Panc1 (cell line): ENCODE data around the gene MOG. TPM values are rescaled to one million over a fixed set of nuclear protein-coding genes. Genes with fewer than 3 reads are reported as not detected.

Source experiments
- ATAC-seq: fragments of 200-7000 bp; cut with Tn5 transposase; 2 replicates; pipeline ENCODE4 v1.9.1; 2020; ENCODE audit warnings: mild to moderate bottlenecking, moderate library complexity
- BruUV-seq: library from RNA; stranded (reverse); fragments of 400-500 nt; replicated peaks from 2 replicates; lab custom pipeline; 2021; lab: Mats Ljungman, UMichigan
- CTCF ChIA-PET: fragments of 300-600 bp; sonication (Branson Sonifier 250); formaldehyde crosslinking; loops from one replicate; lab custom pipeline; 2022; ENCODE audit warnings: antibody characterized with exemption; lab: Charles Lee
- POLR2A ChIA-PET: fragments of 300-600 bp; sonication (Branson Sonifier 250); formaldehyde crosslinking; loops from one replicate; lab custom pipeline; 2022; ENCODE audit warnings: antibody characterized with exemption; lab: Charles Lee
- DNase-seq: peaks from one replicate; pipeline ENCODE4 v3.0.0-alpha.2; 2010; ENCODE audit warnings: low read depth, low spot score
- H3K27ac ChIP-seq: 2 replicates; pipeline ENCODE4 v1.5.1; 2011; ENCODE audit warnings: mild to moderate bottlenecking, low read length, inconsistent platforms
- H3K27me3 ChIP-seq: fragments of 200-500 bp; sonication (Bioruptor generic); 2 replicates; pipeline ENCODE4 v1.6.0; 2014; ENCODE audit warnings: low read length, inconsistent platforms; ENCODE audit not compliant: control insufficient read depth, insufficient read depth
- H3K36me3 ChIP-seq: fragments of 200-500 bp; sonication (Bioruptor generic); 2 replicates; pipeline ENCODE4 v1.5.1; 2014; ENCODE audit warnings: inconsistent platforms, mild to moderate bottlenecking, low read length, moderate library complexity; ENCODE audit not compliant: control insufficient read depth, insufficient read depth
- H3K4me1 ChIP-seq: 2 replicates; pipeline ENCODE4 v1.5.1; 2011; ENCODE audit warnings: inconsistent platforms, mild to moderate bottlenecking, low read length, moderate library complexity; ENCODE audit not compliant: control insufficient read depth, insufficient read depth
- H3K4me3 ChIP-seq, 2 experiments: 2 replicates each; pipeline ENCODE4 v1.5.1; 2011 to 2012; ENCODE audit warnings: low read depth in 2 of 2, low read length in 2 of 2, mild to moderate bottlenecking in 2 of 2, inconsistent platforms in 1 of 2, moderate library complexity in 1 of 2
- H3K9me3 ChIP-seq: fragments of 200-500 bp; sonication (Bioruptor generic); 2 replicates; pipeline ENCODE4 v1.5.1; 2014; ENCODE audit warnings: low read depth, mild to moderate bottlenecking, inconsistent platforms, low read length, moderate library complexity; ENCODE audit not compliant: control insufficient read depth, insufficient read depth
- CTCF ChIP-seq: fragments of 450-650 bp; IDR thresholded peaks from 2 replicates; pipeline ENCODE4 v1.5.1; 2017; ENCODE audit warnings: mild to moderate bottlenecking
- POLR2AphosphoS5 ChIP-seq: IDR thresholded peaks from 2 replicates; pipeline ENCODE4 v1.6.1; 2012; ENCODE audit warnings: mild to moderate bottlenecking, low read depth, low read length, moderate library complexity
- SIN3A ChIP-seq: IDR thresholded peaks from 2 replicates; pipeline ENCODE4 v1.6.1; 2012; ENCODE audit warnings: low read depth, mild to moderate bottlenecking, low read length, moderate library complexity, borderline replicate concordance; ENCODE audit not compliant: insufficient read depth
- TCF7L2 ChIP-seq: IDR thresholded peaks from 2 replicates; pipeline ENCODE4 v1.6.1; 2011; ENCODE audit warnings: mild to moderate bottlenecking, low read depth, low read length, inconsistent platforms
- in situ Hi-C: cut with HindIII; loops from 2 replicates; pipeline ENCODE4 v1.10.0; 2016; ENCODE audit warnings: low sequenced_read_pairs, low pct_unique_long_range_greater_than_20kb
- intact Hi-C: fragments of 100-400 bp; cut with micrococcal nuclease; formaldehyde crosslinking; loops from one replicate; pipeline ENCODE4 v1.10.0; 2022; ENCODE audit not compliant: unreplicated experiment
- total RNA-seq: library from RNA; stranded (reverse); gene quantifications from one replicate; pipeline ENCODE4 v1.2.1, GENCODE V29; 2021; ENCODE audit not compliant: unreplicated experiment
- TF ChIP-seq, protein P1 (sequence below), 2 experiments: IDR thresholded peaks; 2 replicates each; pipeline ENCODE4 v1.6.1; 2011 to 2012; ENCODE audit warnings: low read depth in 2 of 2, control low read depth in 1 of 2, low read length in 1 of 2, mild to moderate bottlenecking in 1 of 2, moderate library complexity in 1 of 2; ENCODE audit not compliant: insufficient read depth in 1 of 2

The MOG gene
- total RNA-seq, 1 experiment from 2014 or later, result not detected

- Histone ChIP-seq H3K4me1 (no peaks in the 10 kb centered on the region), H3K4me3 (no peak overlapping the region), H3K9me3 (no peaks in the 10 kb centered on the region), H3K27ac (no peak overlapping the region), H3K36me3 (no peaks in the 10 kb centered on the region), H3K27me3 (peaks cover 18% of the 10 kb centered on the region)
- POLR2A ChIA-PET, result no interaction called here
- no TSS peak for BruUV-seq
- TF ChIP-seq, protein P1, sequence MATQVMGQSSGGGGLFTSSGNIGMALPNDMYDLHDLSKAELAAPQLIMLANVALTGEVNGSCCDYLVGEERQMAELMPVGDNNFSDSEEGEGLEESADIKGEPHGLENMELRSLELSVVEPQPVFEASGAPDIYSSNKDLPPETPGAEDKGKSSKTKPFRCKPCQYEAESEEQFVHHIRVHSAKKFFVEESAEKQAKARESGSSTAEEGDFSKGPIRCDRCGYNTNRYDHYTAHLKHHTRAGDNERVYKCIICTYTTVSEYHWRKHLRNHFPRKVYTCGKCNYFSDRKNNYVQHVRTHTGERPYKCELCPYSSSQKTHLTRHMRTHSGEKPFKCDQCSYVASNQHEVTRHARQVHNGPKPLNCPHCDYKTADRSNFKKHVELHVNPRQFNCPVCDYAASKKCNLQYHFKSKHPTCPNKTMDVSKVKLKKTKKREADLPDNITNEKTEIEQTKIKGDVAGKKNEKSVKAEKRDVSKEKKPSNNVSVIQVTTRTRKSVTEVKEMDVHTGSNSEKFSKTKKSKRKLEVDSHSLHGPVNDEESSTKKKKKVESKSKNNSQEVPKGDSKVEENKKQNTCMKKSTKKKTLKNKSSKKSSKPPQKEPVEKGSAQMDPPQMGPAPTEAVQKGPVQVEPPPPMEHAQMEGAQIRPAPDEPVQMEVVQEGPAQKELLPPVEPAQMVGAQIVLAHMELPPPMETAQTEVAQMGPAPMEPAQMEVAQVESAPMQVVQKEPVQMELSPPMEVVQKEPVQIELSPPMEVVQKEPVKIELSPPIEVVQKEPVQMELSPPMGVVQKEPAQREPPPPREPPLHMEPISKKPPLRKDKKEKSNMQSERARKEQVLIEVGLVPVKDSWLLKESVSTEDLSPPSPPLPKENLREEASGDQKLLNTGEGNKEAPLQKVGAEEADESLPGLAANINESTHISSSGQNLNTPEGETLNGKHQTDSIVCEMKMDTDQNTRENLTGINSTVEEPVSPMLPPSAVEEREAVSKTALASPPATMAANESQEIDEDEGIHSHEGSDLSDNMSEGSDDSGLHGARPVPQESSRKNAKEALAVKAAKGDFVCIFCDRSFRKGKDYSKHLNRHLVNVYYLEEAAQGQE (IDR thresholded peaks at IDR 0.05; ENCODE audit: insufficient read depth in 1 of 2, low read depth in 2 of 2, low read length in 1 of 2), result no peak
- TF ChIP-seq POLR2AphosphoS5, result no peak
- no peak for TF ChIP-seq CTCF
- no peak for TF ChIP-seq SIN3A
- no peak for TF ChIP-seq TCF7L2
- DNase-seq (no peak), ATAC-seq (no peak)
- in situ Hi-C loops (no loop called here), intact Hi-C loops (no loop called here)
- CTCF ChIA-PET, result no interaction called here
Observed at GRCh38 chr6:29710281-29710941, 53.5 kb downstream of the MOG start.

DNA sequence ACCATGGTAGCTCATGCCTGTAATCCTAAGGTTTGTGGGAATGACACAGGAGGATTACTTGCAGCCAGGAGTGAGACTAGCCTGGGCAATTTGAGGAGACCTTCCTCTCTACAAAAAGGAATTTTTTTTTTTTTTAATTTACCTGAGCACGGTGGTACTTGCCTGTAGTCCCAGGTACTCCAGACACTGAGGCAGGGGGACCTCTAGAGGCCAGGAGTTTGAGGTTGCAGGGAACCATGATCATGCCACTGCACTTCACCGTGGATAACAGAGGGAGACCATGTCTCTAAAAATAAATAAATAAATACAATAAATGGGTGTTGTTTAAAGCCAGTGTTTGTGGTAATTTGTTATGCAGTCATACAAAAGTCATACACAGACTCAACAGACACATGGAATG is 64.0 kb downstream of the MOG start:
- Histone ChIP-seq H3K27ac (no peak overlapping the region), H3K9me3 (no peaks in the 10 kb centered on the region), H3K27me3 (peaks cover 9% of the 10 kb centered on the region), H3K4me1 (no peaks in the 10 kb centered on the region), H3K36me3 (no peaks in the 10 kb centered on the region; the same call in 1 of the 2 replicates), H3K4me3 (no peak overlapping the region)
- POLR2A ChIA-PET, result no interaction called here
- CTCF ChIA-PET, result no interaction called here
- DNase-seq (no peak), ATAC-seq (no peak)
- BruUV-seq, result no TSS peak
- TF ChIP-seq SIN3A (no peak), CTCF (peak; percentile 40)
- intact Hi-C loops (no loop called here), in situ Hi-C loops (no loop called here)

Other genes with a start within 250 kb of the MOG start
- gene OR12D1, start 242.2 kb upstream of the MOG start, total RNA-seq, result not detected
- not detected for gene OR10C1, start 217.8 kb upstream of the MOG start, total RNA-seq
- gene OR11A1, start 200.0 kb upstream of the MOG start, total RNA-seq, result not detected
- gene OR2H1, start 199.9 kb upstream of the MOG start, total RNA-seq, result not detected
- gene MAS1L, start 169.1 kb upstream of the MOG start, total RNA-seq, result not detected
- 0.54 TPM for gene UBD, start 97.4 kb upstream of the MOG start, total RNA-seq
- gene OR2H2, start 72.0 kb upstream of the MOG start, total RNA-seq, result not detected
- 11.9 TPM for gene GABBR1, start 23.9 kb upstream of the MOG start, total RNA-seq
- not detected for gene ZFP57, start 24.1 kb downstream of the MOG start, total RNA-seq
- gene HLA-F, start 66.3 kb downstream of the MOG start, total RNA-seq, result 7.5 TPM
- 0.62 TPM for gene HLA-G, start 170.7 kb downstream of the MOG start, total RNA-seq